K562 (cell line): Measurements from ENCODE around the gene B9D2. TPM values are rescaled to one million over a fixed set of nuclear protein-coding genes. Genes with fewer than 3 reads are reported as not detected.
A peak's percentile ranks its signal among the peaks of the same experiment; 100 is the strongest.

Experiments
- ATF1 ChIP-seq, 2 experiments: fragments of 450-650 bp in 1 of 2; IDR thresholded peaks; 2 replicates each; pipeline ENCODE4 v1.6.1; 2016; ENCODE audit warnings: missing compliant biosample characterization in 1 of 2, missing genetic modification characterization in 1 of 2
- CBX5 ChIP-seq: IDR thresholded peaks from 2 replicates; pipeline ENCODE4 v1.6.1; 2014; ENCODE audit warnings: low read depth, borderline replicate concordance
- CHCHD3 ChIP-seq: fragments of 250-450 bp; sonication (Bioruptor Pico); IDR thresholded peaks from 2 replicates; pipeline ENCODE4 v2.1.2; 2022; ENCODE audit warnings: mild to moderate bottlenecking
- CHD2 ChIP-seq: IDR thresholded peaks from 2 replicates; pipeline ENCODE4 v1.6.1; 2011; ENCODE audit warnings: low read depth, low read length
- CTBP1 ChIP-seq: fragments of 450-650 bp; IDR thresholded peaks from 2 replicates; pipeline ENCODE4 v1.6.1; 2016; ENCODE audit warnings: borderline replicate concordance
- ETS2 ChIP-seq: IDR thresholded peaks from 2 replicates; pipeline ENCODE4 v1.6.1; 2016; ENCODE audit warnings: borderline replicate concordance, missing genetic modification characterization, mild to moderate bottlenecking, moderate library complexity, missing compliant biosample characterization; ENCODE audit not compliant: poor library complexity, severe bottlenecking
- KLF1 ChIP-seq: fragments of 450-650 bp; IDR thresholded peaks from 2 replicates; pipeline ENCODE4 v1.6.1; 2016; ENCODE audit warnings: missing genetic modification characterization, missing compliant biosample characterization
- MCM5 ChIP-seq: fragments of 450-650 bp; IDR thresholded peaks from 2 replicates; pipeline ENCODE4 v1.6.1; 2016; ENCODE audit warnings: low read depth
- MEF2D ChIP-seq: conservative IDR thresholded peaks from 2 replicates; pipeline ENCODE4 v1.6.1; 2016; ENCODE audit warnings: low read depth, missing genetic modification characterization, missing compliant biosample characterization
- MITF ChIP-seq: IDR thresholded peaks from 2 replicates; pipeline ENCODE4 v1.6.1; 2014; ENCODE audit warnings: antibody characterized with exemption
- MTF1 ChIP-seq: fragments of 250-450 bp; sonication (Bioruptor Pico); IDR thresholded peaks from 2 replicates; pipeline ENCODE4 v1.9.0; 2021; ENCODE audit warnings: moderate library complexity, mild to moderate bottlenecking, inconsistent platforms, borderline replicate concordance
- NR1H2 ChIP-seq: sonication (generic); formaldehyde crosslinking; IDR thresholded peaks from 2 replicates; pipeline ENCODE4 v1.4.0; 2020; ENCODE audit warnings: mild to moderate bottlenecking, missing genetic modification reagents
- PHF21A ChIP-seq: fragments of 450-650 bp; IDR thresholded peaks from 2 replicates; pipeline ENCODE4 v1.6.1; 2017; ENCODE audit warnings: low read depth, borderline replicate concordance
- POU5F1 ChIP-seq: fragments of 150-350 bp; IDR thresholded peaks from 2 replicates; pipeline ENCODE4 v1.6.1; 2014; ENCODE audit warnings: borderline replicate concordance, low read length, low read depth, mild to moderate bottlenecking; ENCODE audit not compliant: partially characterized antibody
- SMARCB1 ChIP-seq: IDR thresholded peaks from 2 replicates; pipeline ENCODE4 v1.6.1; 2011; ENCODE audit warnings: improper control_type of control experiment, low read depth; ENCODE audit not compliant: insufficient read length
- STAT5A ChIP-seq: IDR thresholded peaks from 2 replicates; pipeline ENCODE4 v1.6.1; 2012; ENCODE audit warnings: low read length, inconsistent platforms, borderline replicate concordance
- TSC22D4 ChIP-seq: fragments of 450-650 bp; IDR thresholded peaks from 2 replicates; pipeline ENCODE4 v1.6.1; 2016; ENCODE audit warnings: missing genetic modification characterization, missing biosample characterization, control low read depth
- USF2 ChIP-seq: sonication (generic); formaldehyde crosslinking; IDR thresholded peaks from 2 replicates; pipeline ENCODE4 v1.5.0; 2020; ENCODE audit warnings: missing genetic modification reagents
- ZNF146 ChIP-seq: IDR thresholded peaks from one replicate; pipeline ENCODE4 v1.6.1; 2018; ENCODE audit warnings: missing compliant biosample characterization; ENCODE audit not compliant: unreplicated experiment
- ZNF274 ChIP-seq: IDR thresholded peaks from 2 replicates; pipeline ENCODE4 v1.6.1; 2011; ENCODE audit warnings: low read depth, mild to moderate bottlenecking, low read length, moderate library complexity, borderline replicate concordance
- ZNF444 ChIP-seq: fragments of 250-450 bp; sonication (Bioruptor Pico); IDR thresholded peaks from 2 replicates; pipeline ENCODE4 v1.4.0; 2020; ENCODE audit warnings: mild to moderate bottlenecking, moderate library complexity
- ZNF518B ChIP-seq: fragments of 250-450 bp; sonication (Bioruptor Pico); IDR thresholded peaks from 2 replicates; pipeline ENCODE4 v1.5.0; 2021; ENCODE audit warnings: mild to moderate bottlenecking, moderate library complexity
- ZNF583 ChIP-seq: fragments of 250-450 bp; sonication (Bioruptor Pico); IDR thresholded peaks from 2 replicates; pipeline ENCODE4 v1.4.0; 2020
- ZNF696 ChIP-seq: fragments of 250-450 bp; sonication (Bioruptor Pico); conservative IDR thresholded peaks from 2 replicates; pipeline ENCODE4 v1.4.0; 2020; ENCODE audit warnings: mild to moderate bottlenecking, moderate library complexity
- polyA plus RNA-seq, 8 experiments: library from polyadenylated mRNA; depleted of rRNA in 4 of 8; stranded (reverse) in 5 of 8; unstranded in 3 of 8; fragments of >200 nt; fragmentation: Nextera tagmentation in 2 of 8; fragmentation: Illumina TruSeq in 1 of 8; extraction: Ambion mirVana in 2 of 8; extraction: Trizol in 1 of 8; gene quantifications; 2 replicates each; pipeline versions ENCODE4 v1.2.1 to v1.2.3, GENCODE V29; 2011 to 2014; ENCODE audit warnings: inconsistent platforms in 1 of 8, missing spikeins in 1 of 8
- total RNA-seq, 7 experiments: library from RNA; depleted of rRNA in 6 of 7; stranded (reverse); fragments of >200 nt in 6 of 7; fragmentation: Illumina TruSeq in 2 of 7; extraction: Trizol in 2 of 7; gene quantifications; 2 replicates each; pipeline versions ENCODE4 v1.2.1 to v1.2.3, GENCODE V29; 2011 to 2021; ENCODE audit warnings: low replicate concordance in 1 of 7

B9D2 gene
- total and polyA plus RNA-seq, 9 of the 15 experiments (the other 6 are each of a cell fraction or from before 2014, with no cell fraction given), result 0.83 to 6.9 (median 2.8) TPM

- peak; percentile 97 for TF ChIP-seq MITF
- TF ChIP-seq ETS2, result no peak
- TF ChIP-seq ZNF274, result no peak
- no peak; the same call in 1 of the 2 replicates for TF ChIP-seq STAT5A
- no peak for TF ChIP-seq SMARCB1
- TF ChIP-seq CBX5, result no peak
- peak; percentile 49; the same call in 1 of the 2 replicates for TF ChIP-seq USF2 (CRISPR knock-in tag)
- peak; percentile 91 for TF ChIP-seq CTBP1
- TF ChIP-seq TSC22D4 (tag), result no peak
- TF ChIP-seq CHCHD3 (CRISPR knock-in tag), result peak; percentile 24; the same call in 1 of the 2 replicates
- no peak for TF ChIP-seq ZNF583
- TF ChIP-seq ZNF696 (CRISPR knock-in tag), result no peak
- no peak for TF ChIP-seq NR1H2 (CRISPR knock-in tag)
- peak; percentile 91 for TF ChIP-seq KLF1
- peak; percentile 44; the same call in 1 of the 2 replicates for TF ChIP-seq MEF2D (tag)
- TF ChIP-seq ZNF444, result no peak
- no peak for TF ChIP-seq ZNF518B
- TF ChIP-seq ZNF146 (CRISPR knock-in tag), result no peak
- TF ChIP-seq CHD2, result no peak; the same call in 1 of the 2 replicates
- TF ChIP-seq POU5F1, result no peak
- no peak for TF ChIP-seq MTF1
- TF ChIP-seq PHF21A, result 0 out of 2 replicates have a peak, but pooled peaks have one; percentile 87
- no peak for TF ChIP-seq ATF1 (CRISPR knock-in tag; IDR thresholded peaks at IDR 0.05)
- TF ChIP-seq ATF1 (tag; IDR thresholded peaks at IDR 0.05), result peak; percentile 85
- TF ChIP-seq MCM5, result no peak
Observed at GRCh38 chr19:41310033-41310831, 53.7 kb downstream of the B9D2 start, which contains the start of gene CCDC97 (continued).
